CD14-positive monocyte (primary cell): Measurements from ENCODE around the gene PLCXD3. TPM values are rescaled to one million over a fixed set of nuclear protein-coding genes. Genes with fewer than 3 reads are reported as not detected.

Source experiments
- DNase-seq, 3 donors: peaks; one replicate each; pipeline ENCODE4 v3.0.0-alpha.2; 2011 to 2022
- H2AFZ ChIP-seq: 2 replicates; pipeline ENCODE4 v1.6.0; 2012; ENCODE audit warnings: mild to moderate bottlenecking, low read depth, low read length, inconsistent platforms; ENCODE audit not compliant: insufficient read depth, poor library complexity, severe bottlenecking
- H3K27ac ChIP-seq, 2 donors: 1 replicate in 1 of 2; 2 replicates in 1 of 2; pipeline ENCODE4 v1.5.1; 2012 to 2013; ENCODE audit warnings: low read length in 2 of 2, control low read depth in 1 of 2, inconsistent platforms in 1 of 2, low read depth in 1 of 2, mild to moderate bottlenecking in 1 of 2
- H3K27me3 ChIP-seq, 2 donors: one replicate each; pipeline versions ENCODE4 v1.6.0 to v1.6.1; 2011 to 2013; ENCODE audit warnings: low read length in 2 of 2; ENCODE audit not compliant: control insufficient read depth in 2 of 2, insufficient read depth in 2 of 2
- H3K36me3 ChIP-seq, 2 donors: replicated peaks in 1 of 2; 1 replicate in 1 of 2; 2 replicates in 1 of 2; pipeline versions ENCODE4 v1.5.1 to v1.6.1; 2012 to 2013; ENCODE audit warnings: low read length in 2 of 2, control low read depth in 1 of 2, inconsistent platforms in 1 of 2, mild to moderate bottlenecking in 1 of 2; ENCODE audit not compliant: insufficient read depth in 2 of 2, control insufficient read depth in 1 of 2
- H3K4me1 ChIP-seq, 2 donors: 1 replicate in 1 of 2; 2 replicates in 1 of 2; pipeline versions ENCODE4 v1.5.1 to v1.6.1; 2012 to 2013; ENCODE audit warnings: low read length in 2 of 2, control low read depth in 1 of 2, inconsistent platforms in 1 of 2, mild to moderate bottlenecking in 1 of 2, moderate library complexity in 1 of 2; ENCODE audit not compliant: insufficient read depth in 2 of 2, control insufficient read depth in 1 of 2
- H3K4me2 ChIP-seq: replicated peaks from 2 replicates; pipeline ENCODE3; 2012; ENCODE audit warnings: low read length, moderate library complexity, mild to moderate bottlenecking; ENCODE audit not compliant: poor library complexity, severe bottlenecking; ENCODE audit errors: extremely low read depth
- H3K4me3 ChIP-seq, 3 experiments: fragments of 200-600 bp in 1 of 3; sonication (generic) in 1 of 3; replicated peaks in 1 of 3; 1 replicate in 2 of 3; 2 replicates in 1 of 3; pipeline ENCODE4 v1.5.1; 2011 to 2013; ENCODE audit warnings: low read length in 3 of 3, mild to moderate bottlenecking in 3 of 3, control low read depth in 2 of 3, low read depth in 2 of 3, inconsistent platforms in 1 of 3, moderate library complexity in 1 of 3
- H3K79me2 ChIP-seq: 2 replicates; pipeline ENCODE4 v1.6.0; 2012; ENCODE audit warnings: mild to moderate bottlenecking, control low read depth, inconsistent platforms, low read length, moderate library complexity; ENCODE audit not compliant: insufficient read depth
- H3K9ac ChIP-seq: 2 replicates; pipeline ENCODE4 v1.6.0; 2017; ENCODE audit warnings: low read length, mild to moderate bottlenecking; ENCODE audit not compliant: insufficient read depth, poor library complexity, severe bottlenecking
- H3K9me3 ChIP-seq, 2 donors: replicated peaks in 1 of 2; 1 replicate in 1 of 2; 2 replicates in 1 of 2; pipeline versions ENCODE4 v1.5.1 to v1.6.1; 2012 to 2013; ENCODE audit warnings: low read length in 2 of 2, control low read depth in 1 of 2; ENCODE audit not compliant: control insufficient read depth in 1 of 2, insufficient read depth in 1 of 2
- H4K20me1 ChIP-seq: 2 replicates; pipeline ENCODE4 v1.6.0; 2012; ENCODE audit warnings: mild to moderate bottlenecking, low read length, control low read depth, moderate library complexity; ENCODE audit not compliant: insufficient read depth
- H3K27ac Mint-ChIP-seq, 7 donors: one replicate each; pipeline ENCODE4 v1.8.0; 2020; ENCODE audit warnings: mild to moderate bottlenecking in 7 of 7, mixed read lengths in 7 of 7, moderate library complexity in 6 of 7, inconsistent platforms in 2 of 7
- H3K27me3 Mint-ChIP-seq, 3 donors: one replicate each; pipeline ENCODE4 v1.8.0; 2021 to 2022; ENCODE audit warnings: low read depth in 3 of 3, mild to moderate bottlenecking in 3 of 3, mixed read lengths in 3 of 3, moderate library complexity in 3 of 3, inconsistent platforms in 1 of 3
- H3K36me3 Mint-ChIP-seq, 2 donors: one replicate each; pipeline ENCODE4 v1.8.0; 2020; ENCODE audit warnings: mixed read lengths in 2 of 2, inconsistent platforms in 1 of 2, mild to moderate bottlenecking in 1 of 2
- H3K4me1 Mint-ChIP-seq: one replicate; pipeline ENCODE4 v1.8.0; 2020; ENCODE audit warnings: mild to moderate bottlenecking, mixed read lengths
- H3K4me3 Mint-ChIP-seq, 2 donors: one replicate each; pipeline ENCODE4 v1.8.0; 2020; ENCODE audit warnings: mild to moderate bottlenecking in 2 of 2, mixed read lengths in 2 of 2, moderate library complexity in 1 of 2
- H3K9me3 Mint-ChIP-seq, 7 donors: one replicate each; pipeline ENCODE4 v1.8.0; 2020 to 2022; ENCODE audit warnings: mixed read lengths in 7 of 7, mild to moderate bottlenecking in 6 of 7, moderate library complexity in 6 of 7, inconsistent platforms in 2 of 7
- WGBS: methylation state at CpG from one replicate; pipeline ENCODE4 v1.1.5; 2013; ENCODE audit warnings: missing lambda C conversion rate; ENCODE audit not compliant: insufficient coverage; 5-methylcytosine and 5-hydroxymethylcytosine counted together
- intact Hi-C, 2 donors: fragments of 100-400 bp; cut with micrococcal nuclease; formaldehyde crosslinking; loops; one replicate each; pipeline versions ENCODE4 v1.15.0 to v1.15.1; 2023
- polyA plus RNA-seq, 3 donors: library from polyadenylated mRNA; depleted of rRNA in 1 of 3; unstranded in 2 of 3; stranded (reverse) in 1 of 3; fragments of 300-500 nt in 2 of 3; fragments of >200 nt in 1 of 3; fragmentation: Illumina TruSeq in 2 of 3; gene quantifications; 1 replicate in 2 of 3; 2 replicates in 1 of 3; pipeline ENCODE4 v1.2.3, GENCODE V29; 2012 to 2021
- TF ChIP-seq, protein P1 (sequence below): fragments of 200-600 bp; IDR thresholded peaks from one replicate; pipeline ENCODE4 v1.8.0; 2022; ENCODE audit warnings: antibody characterized with exemption, mild to moderate bottlenecking

Gene PLCXD3
- polyA plus RNA-seq, 3 donors, result not detected

DNA sequence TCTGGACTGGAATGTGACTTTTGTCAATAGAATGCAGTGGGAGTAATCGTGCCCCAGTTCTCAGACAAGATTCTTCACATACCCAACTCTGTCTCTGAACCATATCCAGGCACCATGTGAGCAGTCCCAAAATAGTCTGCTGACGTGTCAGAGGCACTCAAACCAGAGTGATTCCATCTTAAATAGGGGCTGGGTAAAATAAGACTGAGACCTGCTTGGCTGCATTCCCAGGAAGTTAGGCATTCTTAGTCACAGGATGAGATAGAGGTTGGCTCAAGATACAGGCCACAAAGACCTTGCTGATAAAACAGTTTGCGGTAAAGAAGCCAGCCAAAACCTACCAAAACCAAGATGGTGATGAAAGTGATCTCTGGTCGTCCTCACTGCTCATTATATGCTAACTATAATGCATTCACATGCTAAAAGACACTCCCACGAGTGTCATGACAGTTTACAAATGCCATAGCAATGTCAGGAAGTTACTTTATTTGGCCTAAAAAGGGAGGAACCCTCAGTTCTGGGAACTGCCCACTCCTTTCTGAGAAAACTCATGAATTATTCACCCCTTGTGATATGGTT, 16.9 kb upstream of the PLCXD3 start:
- no peak overlapping the region for H3K4me3 ChIP-seq
- H3K4me1 Mint-ChIP-seq, result no peaks in the 10 kb centered on the region
- H3K27me3 ChIP-seq, result no peaks in the 10 kb centered on the region
- intact Hi-C loops, result no loop called here
- peaks cover 0 to 2% (median 2%) of the 10 kb centered on the region in 7 donors for H3K9me3 Mint-ChIP-seq
- no peaks in the 10 kb centered on the region for H3K9me3 ChIP-seq
- no peak overlapping the region for H2AFZ ChIP-seq
- H4K20me1 ChIP-seq, result no peaks in the 10 kb centered on the region
- H3K4me1 ChIP-seq, result no peaks in the 10 kb centered on the region
- no peak overlapping the region for H3K27ac ChIP-seq
- no peak for DNase-seq
- no peak overlapping the region for H3K27ac Mint-ChIP-seq
- H3K27me3 Mint-ChIP-seq, result no peaks in the 10 kb centered on the region
- H3K9ac ChIP-seq, result no peak overlapping the region
- no peak overlapping the region for H3K4me3 Mint-ChIP-seq
- H3K36me3 ChIP-seq, result no peaks in the 10 kb centered on the region
- WGBS, result 39% methylated on average over 2 of the region's 5 CpGs
- H3K4me2 ChIP-seq, result no peak overlapping the region
- H3K79me2 ChIP-seq, result no peaks in the 10 kb centered on the region
- H3K36me3 Mint-ChIP-seq, result no peaks in the 10 kb centered on the region
- TF ChIP-seq, protein P1, sequence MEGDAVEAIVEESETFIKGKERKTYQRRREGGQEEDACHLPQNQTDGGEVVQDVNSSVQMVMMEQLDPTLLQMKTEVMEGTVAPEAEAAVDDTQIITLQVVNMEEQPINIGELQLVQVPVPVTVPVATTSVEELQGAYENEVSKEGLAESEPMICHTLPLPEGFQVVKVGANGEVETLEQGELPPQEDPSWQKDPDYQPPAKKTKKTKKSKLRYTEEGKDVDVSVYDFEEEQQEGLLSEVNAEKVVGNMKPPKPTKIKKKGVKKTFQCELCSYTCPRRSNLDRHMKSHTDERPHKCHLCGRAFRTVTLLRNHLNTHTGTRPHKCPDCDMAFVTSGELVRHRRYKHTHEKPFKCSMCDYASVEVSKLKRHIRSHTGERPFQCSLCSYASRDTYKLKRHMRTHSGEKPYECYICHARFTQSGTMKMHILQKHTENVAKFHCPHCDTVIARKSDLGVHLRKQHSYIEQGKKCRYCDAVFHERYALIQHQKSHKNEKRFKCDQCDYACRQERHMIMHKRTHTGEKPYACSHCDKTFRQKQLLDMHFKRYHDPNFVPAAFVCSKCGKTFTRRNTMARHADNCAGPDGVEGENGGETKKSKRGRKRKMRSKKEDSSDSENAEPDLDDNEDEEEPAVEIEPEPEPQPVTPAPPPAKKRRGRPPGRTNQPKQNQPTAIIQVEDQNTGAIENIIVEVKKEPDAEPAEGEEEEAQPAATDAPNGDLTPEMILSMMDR, result no peak

DNA sequence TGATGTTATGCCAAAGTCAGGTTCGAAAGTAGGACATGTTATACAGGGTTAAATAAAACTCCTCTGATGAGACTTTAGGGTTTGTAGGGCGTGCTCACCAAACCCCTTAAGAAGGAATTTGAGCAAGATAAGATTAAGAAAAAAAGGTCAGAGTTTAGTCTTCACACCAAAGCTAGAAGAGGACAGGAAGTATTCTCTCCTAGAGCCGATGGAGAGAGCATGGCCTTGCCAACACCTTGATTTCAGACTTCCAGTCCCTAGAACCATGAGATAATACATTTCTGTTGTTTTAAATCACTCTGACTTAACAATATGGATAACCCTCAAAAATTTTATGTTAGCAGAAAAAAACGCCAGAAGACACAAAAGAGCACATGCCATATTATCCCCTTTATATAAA, 16.3 kb upstream of the PLCXD3 start:
- Histone ChIP-seq H3K36me3 (no peaks in the 10 kb centered on the region), H4K20me1 (no peaks in the 10 kb centered on the region), H3K4me3 (no peak overlapping the region), H2AFZ (no peak overlapping the region), H3K9ac (no peak overlapping the region), H3K9me3 (no peaks in the 10 kb centered on the region), H3K27ac (no peak overlapping the region), H3K4me1 (no peaks in the 10 kb centered on the region), H3K27me3 (no peaks in the 10 kb centered on the region), H3K79me2 (no peaks in the 10 kb centered on the region), H3K4me2 (no peak overlapping the region)
- 100% methylated on average over 1 of the region's 4 CpGs for WGBS
- Mint-ChIP-seq H3K27ac (no peak overlapping the region), H3K4me1 (no peaks in the 10 kb centered on the region), H3K36me3 (no peaks in the 10 kb centered on the region), H3K27me3 (no peaks in the 10 kb centered on the region), H3K4me3 (no peak overlapping the region), H3K9me3 (peaks cover 0 to 2% (median 2%) of the 10 kb centered on the region in 7 donors)
- intact Hi-C loops, result no loop called here
- TF ChIP-seq, protein P1, result no peak
- no peak for DNase-seq
